G401.6 (cell line): ENCODE data around the gene HNRNPAB.
"Not testable (repeated sequence)": the region's sequence is repeated elsewhere in the genome, so short reads cannot be mapped to it uniquely, and the experiment has no call there.

Experiments used
- FAIRE-seq: peaks from 2 replicates; lab custom pipeline; 2012; peaks lifted over from hg19 to GRCh38; lab: Jason Lieb, UNC

The HNRNPAB gene

GRCh38 chr5:178230879-178231538 lies 26.7 kb downstream of the HNRNPAB start:
- FAIRE-seq = no peak

- no peak for FAIRE-seq
Measured at GRCh38 chr5:178231539-178232123, 27.3 kb downstream of the HNRNPAB start.

- FAIRE-seq = no peak
Measured at GRCh38 chr5:178232124-178232919, 28.0 kb downstream of the HNRNPAB start, which contains the start of gene PHYKPL. Gene PHYKPL, minus strand, starts transcription at chr5:178232802. Its CDS starts 252 bp downstream, at chr5:178232550.

GRCh38 chr5:178232920-178233429 lies 28.6 kb downstream of the HNRNPAB start:
- FAIRE-seq = no peak

GRCh38 chr5:178234121-178234749 lies 29.9 kb downstream of the HNRNPAB start:
- no peak for FAIRE-seq

- peak; percentile 61 for FAIRE-seq
Measured at GRCh38 chr5:178234750-178235587, 30.6 kb downstream of the HNRNPAB start.

GRCh38 chr5:178235588-178235974 lies 31.2 kb downstream of the HNRNPAB start:
- FAIRE-seq = no peak

- FAIRE-seq = no peak
Measured at GRCh38 chr5:178236126-178236525, 31.8 kb downstream of the HNRNPAB start.

GRCh38 chr5:178236679-178237078 lies 32.3 kb downstream of the HNRNPAB start:
- no peak for FAIRE-seq

- FAIRE-seq = no peak
Measured at GRCh38 chr5:178237431-178238312, 33.3 kb downstream of the HNRNPAB start.

- no peak for FAIRE-seq
Measured at GRCh38 chr5:178238313-178238635, 33.9 kb downstream of the HNRNPAB start.

GRCh38 chr5:178238711-178239592 lies 34.6 kb downstream of the HNRNPAB start:
- no peak for FAIRE-seq

GRCh38 chr5:178239626-178240301 lies 35.4 kb downstream of the HNRNPAB start:
- FAIRE-seq = not testable (repeated sequence)

- FAIRE-seq = no peak
Measured at GRCh38 chr5:178240341-178240741, 36.0 kb downstream of the HNRNPAB start.

GRCh38 chr5:178240766-178241165 lies 36.4 kb downstream of the HNRNPAB start:
- no peak for FAIRE-seq

GRCh38 chr5:178241231-178241663 lies 36.9 kb downstream of the HNRNPAB start:
- FAIRE-seq = no peak

- FAIRE-seq = no peak
Measured at GRCh38 chr5:178241688-178242231, 37.4 kb downstream of the HNRNPAB start.

GRCh38 chr5:178242416-178242815 lies 38.1 kb downstream of the HNRNPAB start:
- FAIRE-seq = no peak

GRCh38 chr5:178244576-178244975 lies 40.2 kb downstream of the HNRNPAB start:
- FAIRE-seq = no peak
